ENCODE data around the gene LRMDA.

LRMDA gene

GRCh38 chr10:76541852-76542251 lies 1110.4 kb downstream of the LRMDA start:
- Histone ChIP-seq H3K27me3 (ENCODE audit: insufficient read depth, low read length) (no peaks in the 10 kb centered on the region), H3K4me3 (ENCODE audit: low read length) (no peak overlapping the region), H3K4me1 (ENCODE audit: insufficient read depth, low read length) (peaks cover 6% of the 10 kb centered on the region)

GRCh38 chr10:76542307-76542930 lies 1111.0 kb downstream of the LRMDA start:
- H3K36me3 ChIP-seq (ENCODE audit: insufficient read depth, low read length), result no peaks in the 10 kb centered on the region
- no peak overlapping the region for H2AFZ ChIP-seq (ENCODE audit: low read depth, low read length)
- no peaks in the 10 kb centered on the region for H3K27me3 ChIP-seq (ENCODE audit: insufficient read depth, low read length)
- H3K4me3 ChIP-seq (ENCODE audit: low read length), result no peak overlapping the region
- no peaks in the 10 kb centered on the region for H3K9me3 ChIP-seq (ENCODE audit: low read length)
- H3K4me1 ChIP-seq (ENCODE audit: insufficient read depth, low read length), result peaks cover 6% of the 10 kb centered on the region

More at GRCh38 chr10:76541852-76542251, 1110.4 kb downstream of the LRMDA start:
- H2AFZ ChIP-seq (ENCODE audit: low read depth, low read length), result no peak overlapping the region
- no peaks in the 10 kb centered on the region for H3K9me3 ChIP-seq (ENCODE audit: low read length)
- no peaks in the 10 kb centered on the region for H3K36me3 ChIP-seq (ENCODE audit: insufficient read depth, low read length)

- H3K9me3 ChIP-seq (ENCODE audit: low read length), result no peaks in the 10 kb centered on the region
- no peak overlapping the region for H2AFZ ChIP-seq (ENCODE audit: low read depth, low read length)
- peaks cover 6% of the 10 kb centered on the region for H3K4me1 ChIP-seq (ENCODE audit: insufficient read depth, low read length)
- H3K4me3 ChIP-seq (ENCODE audit: low read length), result no peak overlapping the region
- H3K27me3 ChIP-seq (ENCODE audit: insufficient read depth, low read length), result no peaks in the 10 kb centered on the region
- H3K36me3 ChIP-seq (ENCODE audit: insufficient read depth, low read length), result no peaks in the 10 kb centered on the region
Measured at GRCh38 chr10:76543655-76544054, 1112.2 kb downstream of the LRMDA start.

- peaks cover under 1% of the 10 kb centered on the region for H3K4me1 ChIP-seq (ENCODE audit: insufficient read depth, low read length)
- no peaks in the 10 kb centered on the region for H3K9me3 ChIP-seq (ENCODE audit: low read length)
- H3K27me3 ChIP-seq (ENCODE audit: insufficient read depth, low read length), result no peaks in the 10 kb centered on the region
- H3K36me3 ChIP-seq (ENCODE audit: insufficient read depth, low read length), result no peaks in the 10 kb centered on the region
- no peak overlapping the region for H2AFZ ChIP-seq (ENCODE audit: low read depth, low read length)
- no peak overlapping the region for H3K4me3 ChIP-seq (ENCODE audit: low read length)
Measured at GRCh38 chr10:76544789-76545188, 1113.4 kb downstream of the LRMDA start.

- H3K4me3 ChIP-seq (ENCODE audit: low read length), result no peak overlapping the region
- H2AFZ ChIP-seq (ENCODE audit: low read depth, low read length), result no peak overlapping the region
- H3K36me3 ChIP-seq (ENCODE audit: insufficient read depth, low read length), result no peaks in the 10 kb centered on the region
- H3K4me1 ChIP-seq (ENCODE audit: insufficient read depth, low read length), result no peaks in the 10 kb centered on the region
- no peaks in the 10 kb centered on the region for H3K27me3 ChIP-seq (ENCODE audit: insufficient read depth, low read length)
- H3K9me3 ChIP-seq (ENCODE audit: low read length), result no peaks in the 10 kb centered on the region
Measured at GRCh38 chr10:76546411-76546810, 1115.0 kb downstream of the LRMDA start.

- no peaks in the 10 kb centered on the region for H3K36me3 ChIP-seq (ENCODE audit: insufficient read depth, low read length)
- H3K4me3 ChIP-seq (ENCODE audit: low read length), result no peak overlapping the region
- H3K9me3 ChIP-seq (ENCODE audit: low read length), result no peaks in the 10 kb centered on the region
- no peak overlapping the region for H2AFZ ChIP-seq (ENCODE audit: low read depth, low read length)
- no peaks in the 10 kb centered on the region for H3K4me1 ChIP-seq (ENCODE audit: insufficient read depth, low read length)
- no peaks in the 10 kb centered on the region for H3K27me3 ChIP-seq (ENCODE audit: insufficient read depth, low read length)
Measured at GRCh38 chr10:76547352-76547972, 1116.0 kb downstream of the LRMDA start.

GRCh38 chr10:76548716-76549115 lies 1117.3 kb downstream of the LRMDA start:
- Histone ChIP-seq H3K4me3 (ENCODE audit: low read length) (no peak overlapping the region), H3K27me3 (ENCODE audit: insufficient read depth, low read length) (no peaks in the 10 kb centered on the region), H3K4me1 (ENCODE audit: insufficient read depth, low read length) (no peaks in the 10 kb centered on the region), H3K9me3 (ENCODE audit: low read length) (no peaks in the 10 kb centered on the region), H3K36me3 (ENCODE audit: insufficient read depth, low read length) (no peaks in the 10 kb centered on the region), H2AFZ (ENCODE audit: low read depth, low read length) (no peak overlapping the region)

GRCh38 chr10:76549171-76549570 lies 1117.7 kb downstream of the LRMDA start:
- Histone ChIP-seq H2AFZ (ENCODE audit: low read depth, low read length) (no peak overlapping the region), H3K27me3 (ENCODE audit: insufficient read depth, low read length) (no peaks in the 10 kb centered on the region), H3K36me3 (ENCODE audit: insufficient read depth, low read length) (no peaks in the 10 kb centered on the region), H3K4me1 (ENCODE audit: insufficient read depth, low read length) (no peaks in the 10 kb centered on the region), H3K4me3 (ENCODE audit: low read length) (no peak overlapping the region), H3K9me3 (ENCODE audit: low read length) (no peaks in the 10 kb centered on the region)

- Histone ChIP-seq H3K27me3 (ENCODE audit: insufficient read depth, low read length) (no peaks in the 10 kb centered on the region), H3K9me3 (ENCODE audit: low read length) (no peaks in the 10 kb centered on the region), H3K4me3 (ENCODE audit: low read length) (no peak overlapping the region), H2AFZ (ENCODE audit: low read depth, low read length) (no peak overlapping the region), H3K36me3 (ENCODE audit: insufficient read depth, low read length) (no peaks in the 10 kb centered on the region), H3K4me1 (ENCODE audit: insufficient read depth, low read length) (no peaks in the 10 kb centered on the region)
Measured at GRCh38 chr10:76550806-76551205, 1119.4 kb downstream of the LRMDA start.

- Histone ChIP-seq H3K36me3 (ENCODE audit: insufficient read depth, low read length) (no peaks in the 10 kb centered on the region), H3K4me3 (ENCODE audit: low read length) (no peak overlapping the region), H3K9me3 (ENCODE audit: low read length) (no peaks in the 10 kb centered on the region), H2AFZ (ENCODE audit: low read depth, low read length) (no peak overlapping the region), H3K4me1 (ENCODE audit: insufficient read depth, low read length) (no peaks in the 10 kb centered on the region), H3K27me3 (ENCODE audit: insufficient read depth, low read length) (no peaks in the 10 kb centered on the region)
Measured at GRCh38 chr10:76552091-76552873, 1120.9 kb downstream of the LRMDA start.

GRCh38 chr10:76553263-76554032 lies 1122.0 kb downstream of the LRMDA start:
- Histone ChIP-seq H3K4me3 (ENCODE audit: low read length) (no peak overlapping the region), H3K4me1 (ENCODE audit: insufficient read depth, low read length) (no peaks in the 10 kb centered on the region), H3K36me3 (ENCODE audit: insufficient read depth, low read length) (no peaks in the 10 kb centered on the region), H2AFZ (ENCODE audit: low read depth, low read length) (no peak overlapping the region), H3K27me3 (ENCODE audit: insufficient read depth, low read length) (no peaks in the 10 kb centered on the region), H3K9me3 (ENCODE audit: low read length) (no peaks in the 10 kb centered on the region)

- Histone ChIP-seq H3K27me3 (ENCODE audit: insufficient read depth, low read length) (no peaks in the 10 kb centered on the region), H3K4me1 (ENCODE audit: insufficient read depth, low read length) (no peaks in the 10 kb centered on the region), H3K36me3 (ENCODE audit: insufficient read depth, low read length) (no peaks in the 10 kb centered on the region), H2AFZ (ENCODE audit: low read depth, low read length) (no peak overlapping the region), H3K4me3 (ENCODE audit: low read length) (no peak overlapping the region), H3K9me3 (ENCODE audit: low read length) (no peaks in the 10 kb centered on the region)
Measured at GRCh38 chr10:76554033-76554408, 1122.6 kb downstream of the LRMDA start.

- H2AFZ ChIP-seq (ENCODE audit: low read depth, low read length), result no peak overlapping the region
- no peaks in the 10 kb centered on the region for H3K9me3 ChIP-seq (ENCODE audit: low read length)
- no peaks in the 10 kb centered on the region for H3K4me1 ChIP-seq (ENCODE audit: insufficient read depth, low read length)
- no peaks in the 10 kb centered on the region for H3K36me3 ChIP-seq (ENCODE audit: insufficient read depth, low read length)
- no peaks in the 10 kb centered on the region for H3K27me3 ChIP-seq (ENCODE audit: insufficient read depth, low read length)
- H3K4me3 ChIP-seq (ENCODE audit: low read length), result no peak overlapping the region
Measured at GRCh38 chr10:76554478-76554877, 1123.1 kb downstream of the LRMDA start.
